Activated CD8-positive, alpha-beta T cell treated with anti-CD3 and anti-CD28 coated beads, Interleukin-2, amount 10 ng/mL, durations not matched to agents 7 days and 5 days (primary cell): ENCODE data around the gene VAV3. TPM values are rescaled to one million over a fixed set of nuclear protein-coding genes. Genes with fewer than 3 reads are reported as not detected.

Experiments
- ATAC-seq: fragments of 150-1000 bp; cut with Tn5 transposase; one replicate; pipeline ENCODE4 v1.10.0; 2021; ENCODE audit warnings: moderate library complexity
- CTCF ChIA-PET: fragments of 350-600 bp; sonication (Branson Sonifier 250); formaldehyde crosslinking; loops from one replicate; lab custom pipeline; 2021; ENCODE audit warnings: antibody characterized with exemption; lab: Charles Lee
- POLR2A ChIA-PET: fragments of 350-600 bp; sonication (Branson Sonifier 250); formaldehyde crosslinking; loops from one replicate; lab custom pipeline; 2021; ENCODE audit warnings: antibody characterized with exemption; lab: Charles Lee
- DNase-seq: peaks from one replicate; pipeline ENCODE4 v3.0.0-alpha.2; 2020
- H3K27ac Mint-ChIP-seq: one replicate; pipeline ENCODE4 v1.8.0; 2021; ENCODE audit warnings: mild to moderate bottlenecking, mixed read lengths
- H3K27me3 Mint-ChIP-seq: one replicate; pipeline ENCODE4 v1.8.0; 2021; ENCODE audit warnings: low read depth, mixed read lengths
- H3K36me3 Mint-ChIP-seq: one replicate; pipeline ENCODE4 v1.8.0; 2021; ENCODE audit warnings: low read depth, mixed read lengths
- H3K4me1 Mint-ChIP-seq: one replicate; pipeline ENCODE4 v1.8.0; 2021; ENCODE audit warnings: low read depth, mixed read lengths
- H3K4me3 Mint-ChIP-seq: one replicate; pipeline ENCODE4 v1.8.0; 2021; ENCODE audit warnings: mild to moderate bottlenecking, mixed read lengths
- H3K9me3 Mint-ChIP-seq: one replicate; pipeline ENCODE4 v1.8.0; 2022; ENCODE audit warnings: mixed read lengths; ENCODE audit not compliant: insufficient read depth
- total RNA-seq, 2 experiments: library from RNA; stranded (reverse); gene quantifications; one replicate each; pipeline ENCODE4 v1.2.3, GENCODE V29; 2021

Gene VAV3
- total RNA-seq, 2 experiments from 2014 or later = 5.2 to 6.9 TPM

GRCh38 chr1:107690491-107690890, 274.5 kb downstream of the VAV3 start:
- Mint-ChIP-seq H3K27me3 (no peaks in the 10 kb centered on the region), H3K4me1 (no peaks in the 10 kb centered on the region), H3K4me3 (no peak overlapping the region), H3K9me3 (no peaks in the 10 kb centered on the region), H3K36me3 (no peaks in the 10 kb centered on the region), H3K27ac (no peak overlapping the region)
- ATAC-seq (no peak), DNase-seq (no peak)
- ChIA-PET CTCF (no interaction called here), POLR2A (no interaction called here)

- CTCF ChIA-PET = no interaction called here
- no peak overlapping the region for H3K4me3 Mint-ChIP-seq
Observed at GRCh38 chr1:107689733-107690132, 275.2 kb downstream of the VAV3 start.

GRCh38 chr1:107689159-107689558, 275.8 kb downstream of the VAV3 start:
- DNase-seq (no peak), ATAC-seq (no peak)
- no peaks in the 10 kb centered on the region for H3K4me1 Mint-ChIP-seq
- no peaks in the 10 kb centered on the region for H3K27me3 Mint-ChIP-seq
- ChIA-PET CTCF (no interaction called here), POLR2A (no interaction called here)
- H3K9me3 Mint-ChIP-seq = no peaks in the 10 kb centered on the region
- H3K27ac Mint-ChIP-seq = no peak overlapping the region
- H3K4me3 Mint-ChIP-seq = no peak overlapping the region
- no peaks in the 10 kb centered on the region for H3K36me3 Mint-ChIP-seq

More at GRCh38 chr1:107689733-107690132, 275.2 kb downstream of the VAV3 start:
- H3K9me3 Mint-ChIP-seq = no peaks in the 10 kb centered on the region
- no peak overlapping the region for H3K27ac Mint-ChIP-seq
- no peaks in the 10 kb centered on the region for H3K36me3 Mint-ChIP-seq
- H3K4me1 Mint-ChIP-seq = no peaks in the 10 kb centered on the region
- ATAC-seq = no peak
- no peaks in the 10 kb centered on the region for H3K27me3 Mint-ChIP-seq
- DNase-seq = no peak
- POLR2A ChIA-PET = no interaction called here

GRCh38 chr1:107687849-107688753, 276.9 kb downstream of the VAV3 start:
- no peaks in the 10 kb centered on the region for H3K36me3 Mint-ChIP-seq
- H3K4me1 Mint-ChIP-seq = no peaks in the 10 kb centered on the region
- ChIA-PET POLR2A (no interaction called here), CTCF (no interaction called here)
- no peaks in the 10 kb centered on the region for H3K27me3 Mint-ChIP-seq
- no peak overlapping the region for H3K27ac Mint-ChIP-seq
- ATAC-seq (no peak), DNase-seq (no peak)
- no peak overlapping the region for H3K4me3 Mint-ChIP-seq
- no peaks in the 10 kb centered on the region for H3K9me3 Mint-ChIP-seq

- H3K9me3 Mint-ChIP-seq = no peaks in the 10 kb centered on the region
- no peak overlapping the region for H3K27ac Mint-ChIP-seq
- ATAC-seq = no peak
- H3K4me1 Mint-ChIP-seq = no peaks in the 10 kb centered on the region
- ChIA-PET POLR2A (no interaction called here), CTCF (interaction anchor here (1.2 kb wide), 1 partner anchor 29 kb away, joined by 3 read pairs; no protein-coding TSS in a partner anchor)
- H3K4me3 Mint-ChIP-seq = no peak overlapping the region
- DNase-seq = no peak
- no peaks in the 10 kb centered on the region for H3K27me3 Mint-ChIP-seq
- H3K36me3 Mint-ChIP-seq = no peaks in the 10 kb centered on the region
Observed at GRCh38 chr1:107683683-107684082, 281.3 kb downstream of the VAV3 start.

- Mint-ChIP-seq H3K4me3 (no peak overlapping the region), H3K4me1 (no peaks in the 10 kb centered on the region), H3K27me3 (no peaks in the 10 kb centered on the region), H3K27ac (no peak overlapping the region), H3K36me3 (no peaks in the 10 kb centered on the region), H3K9me3 (no peaks in the 10 kb centered on the region)
- ATAC-seq = no peak
- ChIA-PET POLR2A (no interaction called here), CTCF (interaction anchor here (1.2 kb wide), 1 partner anchor 29 kb away, joined by 3 read pairs; no protein-coding TSS in a partner anchor)
- DNase-seq = no peak
Observed at GRCh38 chr1:107683191-107683657, 281.8 kb downstream of the VAV3 start.

GRCh38 chr1:107682467-107682866, 282.5 kb downstream of the VAV3 start:
- DNase-seq (no peak), ATAC-seq (no peak)
- ChIA-PET POLR2A (no interaction called here), CTCF (interaction anchor here (1.2 kb wide), 1 partner anchor 28 kb away, joined by 3 read pairs; no protein-coding TSS in a partner anchor)
- H3K27me3 Mint-ChIP-seq = no peaks in the 10 kb centered on the region
- no peak overlapping the region for H3K27ac Mint-ChIP-seq
- H3K36me3 Mint-ChIP-seq = no peaks in the 10 kb centered on the region
- no peaks in the 10 kb centered on the region for H3K9me3 Mint-ChIP-seq
- no peaks in the 10 kb centered on the region for H3K4me1 Mint-ChIP-seq
- no peak overlapping the region for H3K4me3 Mint-ChIP-seq

GRCh38 chr1:107681001-107681479, 283.9 kb downstream of the VAV3 start:
- Mint-ChIP-seq H3K9me3 (no peaks in the 10 kb centered on the region), H3K36me3 (no peaks in the 10 kb centered on the region), H3K4me1 (no peaks in the 10 kb centered on the region), H3K4me3 (no peak overlapping the region), H3K27me3 (no peaks in the 10 kb centered on the region), H3K27ac (no peak overlapping the region)
- ChIA-PET POLR2A (no interaction called here), CTCF (no interaction called here)
- no peak for DNase-seq
- no peak for ATAC-seq

GRCh38 chr1:107680579-107680985, 284.4 kb downstream of the VAV3 start:
- Mint-ChIP-seq H3K4me3 (no peak overlapping the region), H3K27ac (no peak overlapping the region), H3K36me3 (no peaks in the 10 kb centered on the region), H3K9me3 (no peaks in the 10 kb centered on the region), H3K27me3 (no peaks in the 10 kb centered on the region), H3K4me1 (no peaks in the 10 kb centered on the region)
- CTCF ChIA-PET = no interaction called here
- DNase-seq = no peak
- no peak for ATAC-seq
- POLR2A ChIA-PET = no interaction called here

- CTCF ChIA-PET = no interaction called here
- no peak for ATAC-seq
- H3K4me3 Mint-ChIP-seq = no peak overlapping the region
- H3K36me3 Mint-ChIP-seq = no peaks in the 10 kb centered on the region
- H3K27me3 Mint-ChIP-seq = no peaks in the 10 kb centered on the region
- H3K9me3 Mint-ChIP-seq = no peaks in the 10 kb centered on the region
- DNase-seq = no peak
- POLR2A ChIA-PET = no interaction called here
- H3K27ac Mint-ChIP-seq = no peak overlapping the region
- no peaks in the 10 kb centered on the region for H3K4me1 Mint-ChIP-seq
Observed at GRCh38 chr1:107679411-107679953, 285.5 kb downstream of the VAV3 start.

- no peaks in the 10 kb centered on the region for H3K27me3 Mint-ChIP-seq
- no peak for DNase-seq
- H3K4me3 Mint-ChIP-seq = no peak overlapping the region
- no peaks in the 10 kb centered on the region for H3K9me3 Mint-ChIP-seq
- H3K4me1 Mint-ChIP-seq = no peaks in the 10 kb centered on the region
- no peaks in the 10 kb centered on the region for H3K36me3 Mint-ChIP-seq
- CTCF ChIA-PET = no interaction called here
- ATAC-seq = no peak
- H3K27ac Mint-ChIP-seq = no peak overlapping the region
- POLR2A ChIA-PET = no interaction called here
Observed at GRCh38 chr1:107678993-107679392, 286.0 kb downstream of the VAV3 start.

GRCh38 chr1:107677697-107678096, 287.3 kb downstream of the VAV3 start:
- Mint-ChIP-seq H3K27me3 (no peaks in the 10 kb centered on the region), H3K4me3 (no peak overlapping the region), H3K9me3 (no peaks in the 10 kb centered on the region), H3K36me3 (no peaks in the 10 kb centered on the region), H3K27ac (no peak overlapping the region), H3K4me1 (no peaks in the 10 kb centered on the region)
- POLR2A ChIA-PET = no interaction called here
- DNase-seq = no peak
- ATAC-seq = no peak
- CTCF ChIA-PET = no interaction called here
